Panc1 (cell line): ENCODE measurements around the gene SMG6. TPM values are rescaled to one million over a fixed set of nuclear protein-coding genes. Genes with fewer than 3 reads are reported as not detected.

ENCODE experiments used
- ATAC-seq: fragments of 200-7000 bp; cut with Tn5 transposase; 2 replicates; pipeline ENCODE4 v1.9.1; 2020; ENCODE audit warnings: mild to moderate bottlenecking, moderate library complexity
- BruUV-seq: library from RNA; stranded (reverse); fragments of 400-500 nt; replicated peaks from 2 replicates; lab custom pipeline; 2021; lab: Mats Ljungman, UMichigan
- CTCF ChIA-PET: fragments of 300-600 bp; sonication (Branson Sonifier 250); formaldehyde crosslinking; loops from one replicate; lab custom pipeline; 2022; ENCODE audit warnings: antibody characterized with exemption; lab: Charles Lee
- POLR2A ChIA-PET: fragments of 300-600 bp; sonication (Branson Sonifier 250); formaldehyde crosslinking; loops from one replicate; lab custom pipeline; 2022; ENCODE audit warnings: antibody characterized with exemption; lab: Charles Lee
- DNase-seq: peaks from one replicate; pipeline ENCODE4 v3.0.0-alpha.2; 2010; ENCODE audit warnings: low read depth, low spot score
- H3K27ac ChIP-seq: 2 replicates; pipeline ENCODE4 v1.5.1; 2011; ENCODE audit warnings: mild to moderate bottlenecking, low read length, inconsistent platforms
- H3K27me3 ChIP-seq: fragments of 200-500 bp; sonication (Bioruptor generic); 2 replicates; pipeline ENCODE4 v1.6.0; 2014; ENCODE audit warnings: low read length, inconsistent platforms; ENCODE audit not compliant: control insufficient read depth, insufficient read depth
- H3K36me3 ChIP-seq: fragments of 200-500 bp; sonication (Bioruptor generic); 2 replicates; pipeline ENCODE4 v1.5.1; 2014; ENCODE audit warnings: inconsistent platforms, mild to moderate bottlenecking, low read length, moderate library complexity; ENCODE audit not compliant: control insufficient read depth, insufficient read depth
- H3K4me1 ChIP-seq: 2 replicates; pipeline ENCODE4 v1.5.1; 2011; ENCODE audit warnings: inconsistent platforms, mild to moderate bottlenecking, low read length, moderate library complexity; ENCODE audit not compliant: control insufficient read depth, insufficient read depth
- H3K4me3 ChIP-seq, 2 experiments: 2 replicates each; pipeline ENCODE4 v1.5.1; 2011 to 2012; ENCODE audit warnings: low read depth in 2 of 2, low read length in 2 of 2, mild to moderate bottlenecking in 2 of 2, inconsistent platforms in 1 of 2, moderate library complexity in 1 of 2
- H3K9me3 ChIP-seq: fragments of 200-500 bp; sonication (Bioruptor generic); 2 replicates; pipeline ENCODE4 v1.5.1; 2014; ENCODE audit warnings: low read depth, mild to moderate bottlenecking, inconsistent platforms, low read length, moderate library complexity; ENCODE audit not compliant: control insufficient read depth, insufficient read depth
- CTCF ChIP-seq: fragments of 450-650 bp; IDR thresholded peaks from 2 replicates; pipeline ENCODE4 v1.5.1; 2017; ENCODE audit warnings: mild to moderate bottlenecking
- POLR2AphosphoS5 ChIP-seq: IDR thresholded peaks from 2 replicates; pipeline ENCODE4 v1.6.1; 2012; ENCODE audit warnings: mild to moderate bottlenecking, low read depth, low read length, moderate library complexity
- REST ChIP-seq, 2 experiments: IDR thresholded peaks; 2 replicates each; pipeline ENCODE4 v1.6.1; 2011 to 2012; ENCODE audit warnings: low read depth in 2 of 2, control low read depth in 1 of 2, low read length in 1 of 2, mild to moderate bottlenecking in 1 of 2, moderate library complexity in 1 of 2; ENCODE audit not compliant: insufficient read depth in 1 of 2
- SIN3A ChIP-seq: IDR thresholded peaks from 2 replicates; pipeline ENCODE4 v1.6.1; 2012; ENCODE audit warnings: low read depth, mild to moderate bottlenecking, low read length, moderate library complexity, borderline replicate concordance; ENCODE audit not compliant: insufficient read depth
- TCF7L2 ChIP-seq: IDR thresholded peaks from 2 replicates; pipeline ENCODE4 v1.6.1; 2011; ENCODE audit warnings: mild to moderate bottlenecking, low read depth, low read length, inconsistent platforms
- in situ Hi-C: cut with HindIII; loops from 2 replicates; pipeline ENCODE4 v1.10.0; 2016; ENCODE audit warnings: low sequenced_read_pairs, low pct_unique_long_range_greater_than_20kb
- intact Hi-C: fragments of 100-400 bp; cut with micrococcal nuclease; formaldehyde crosslinking; loops from one replicate; pipeline ENCODE4 v1.10.0; 2022; ENCODE audit not compliant: unreplicated experiment
- total RNA-seq: library from RNA; stranded (reverse); gene quantifications from one replicate; pipeline ENCODE4 v1.2.1, GENCODE V29; 2021; ENCODE audit not compliant: unreplicated experiment

SMG6 gene
- total RNA-seq, 1 experiment from 2014 or later: 17.8 TPM

GRCh38 chr17:2023256-2023655, 280.3 kb downstream of the SMG6 start:
- ChIA-PET CTCF (interaction anchor here (0.7 kb wide), 1 partner anchor 86 kb away, joined by 7 read pairs; no protein-coding TSS in a partner anchor), POLR2A (no interaction called here)
- Histone ChIP-seq H3K4me3 (no peak overlapping the region), H3K27ac (no peak overlapping the region), H3K36me3 (no peaks in the 10 kb centered on the region), H3K27me3 (no peaks in the 10 kb centered on the region; the same call in 1 of the 2 replicates), H3K4me1 (no peaks in the 10 kb centered on the region), H3K9me3 (no peaks in the 10 kb centered on the region)
- intact Hi-C loops: no loop called here
- no peak for TF ChIP-seq POLR2AphosphoS5
- no peak for TF ChIP-seq TCF7L2
- no peak for TF ChIP-seq SIN3A
- TF ChIP-seq CTCF: no peak
- TF ChIP-seq REST (IDR thresholded peaks at IDR 0.05; ENCODE audit: insufficient read depth in 1 of 2, low read depth in 2 of 2, low read length in 1 of 2): no peak
- BruUV-seq: no TSS peak
- in situ Hi-C loops: no loop called here
- DNase-seq (no peak), ATAC-seq (no peak)

GRCh38 chr17:2022647-2023240, 280.8 kb downstream of the SMG6 start:
- ATAC-seq (no peak), DNase-seq (no peak)
- no peaks in the 10 kb centered on the region for H3K9me3 ChIP-seq
- intact Hi-C loops: no loop called here
- H3K36me3 ChIP-seq: no peaks in the 10 kb centered on the region
- no TSS peak for BruUV-seq
- CTCF ChIA-PET: no interaction called here
- H3K27ac ChIP-seq: no peak overlapping the region
- H3K4me3 ChIP-seq: no peak overlapping the region
- no peak for TF ChIP-seq SIN3A
- no peak for TF ChIP-seq REST (IDR thresholded peaks at IDR 0.05; ENCODE audit: insufficient read depth in 1 of 2, low read depth in 2 of 2, low read length in 1 of 2)
- TF ChIP-seq CTCF: no peak
- TF ChIP-seq TCF7L2: no peak
- TF ChIP-seq POLR2AphosphoS5: no peak
- in situ Hi-C loops: no loop called here
- no peaks in the 10 kb centered on the region for H3K4me1 ChIP-seq
- POLR2A ChIA-PET: no interaction called here
- H3K27me3 ChIP-seq: no peaks in the 10 kb centered on the region; the same call in 1 of the 2 replicates
